Spinal cord (tissue), 4 donors: Measurements from ENCODE around the gene NUDT10. TPM values are rescaled to one million over a fixed set of nuclear protein-coding genes. Genes with fewer than 3 reads are reported as not detected.

Experiments used
- polyA plus RNA-seq, 2 donors: library from polyadenylated mRNA; unstranded; fragments of 120-200 nt; gene quantifications; one replicate each; pipeline ENCODE4 v1.2.1, GENCODE V29; 2013; ENCODE audit not compliant: insufficient read length in 2 of 2
- total RNA-seq, 2 donors: library from RNA; depleted of rRNA in 1 of 2; stranded (reverse); fragments of 120-200 nt in 1 of 2; fragments of >200 nt in 1 of 2; gene quantifications; one replicate each; pipeline versions ENCODE4 v1.2.3 to v1.2.4, GENCODE V29; 2013 to 2014

Gene NUDT10
- total and polyA plus RNA-seq, 4 donors, result 13.4 to 29.5 (median 21.4) TPM

Other genes starting within 250 kb of the NUDT10 start
- 10 to 100 TPM; 14.9 to 30.2 TPM for gene NUDT11, start 163.8 kb downstream of the NUDT10 start, total RNA-seq
- gene NUDT11, start 163.8 kb downstream of the NUDT10 start, polyA plus RNA-seq, result 10 to 100 TPM; 43.1 to 51.9 TPM